RWPE1 (cell line): Measurements from ENCODE around the gene NAP1L5.

Source experiments
- CTCF ChIA-PET: fragments of 350-600 bp; sonication (Branson Sonifier 250); formaldehyde crosslinking; extraction: SDS; loops from one replicate; lab custom pipeline; 2021; lab: Yijun Ruan, JAX
- POLR2A ChIA-PET: fragments of 400-600 bp; formaldehyde crosslinking; extraction: SDS; loops from one replicate; lab custom pipeline; 2020; ENCODE audit warnings: antibody characterized with exemption; ENCODE audit not compliant: low non-redundant PET; lab: Yijun Ruan, JAX
- DNase-seq: peaks from one replicate; pipeline ENCODE4 v3.0.0; 2012; ENCODE audit warnings: low spot score
- H3K27ac ChIP-seq: fragments of 450-650 bp; 2 replicates; pipeline ENCODE4 v1.5.1; 2017
- CTCF ChIP-seq: fragments of 450-650 bp; conservative IDR thresholded peaks from 2 replicates; pipeline ENCODE4 v1.5.1; 2017; ENCODE audit warnings: low read depth, mild to moderate bottlenecking

NAP1L5 gene

GRCh38 chr4:88653371-88653946 lies 44.2 kb downstream of the NAP1L5 start:
- POLR2A ChIA-PET, result no interaction called here
- CTCF ChIA-PET, result interaction anchor here (1.3 kb wide), 1 partner anchor 61 kb away, joined by 3 read pairs; the partner anchor contains the start of gene HERC3
- no peak for DNase-seq
- no peak for TF ChIP-seq CTCF
- H3K27ac ChIP-seq, result no peak overlapping the region

- H3K27ac ChIP-seq, result no peak overlapping the region
- POLR2A ChIA-PET, result no interaction called here
- CTCF ChIA-PET, result interaction anchor here (1.1 kb wide), 1 partner anchor 110 kb away, joined by 3 read pairs; no protein-coding TSS in a partner anchor
- no peak for TF ChIP-seq CTCF
- no peak for DNase-seq
Observed at GRCh38 chr4:88649716-88650115, 47.9 kb downstream of the NAP1L5 start.

- CTCF ChIA-PET, result interaction anchor here (0.5 kb wide), 1 partner anchor 229 kb away, joined by 3 read pairs; no protein-coding TSS in a partner anchor
- POLR2A ChIA-PET, result no interaction called here
- TF ChIP-seq CTCF, result no peak
- peak; percentile 54 for DNase-seq
- H3K27ac ChIP-seq, result no peak overlapping the region
Observed at GRCh38 chr4:88646528-88647280, 50.9 kb downstream of the NAP1L5 start.

GRCh38 chr4:88645994-88646393 lies 51.6 kb downstream of the NAP1L5 start:
- no peak for TF ChIP-seq CTCF
- POLR2A ChIA-PET, result no interaction called here
- no peak for DNase-seq
- H3K27ac ChIP-seq, result no peak overlapping the region
- CTCF ChIA-PET, result no interaction called here
